GM12801 (cell line): ENCODE measurements around the gene CD81.

Experiments
- TF ChIP-seq, protein P1 (sequence below): IDR thresholded peaks from one replicate; pipeline ENCODE4 v1.5.1; 2011; ENCODE audit warnings: control low read depth; ENCODE audit not compliant: insufficient read length; ENCODE audit errors: extremely low read depth

The CD81 gene

DNA sequence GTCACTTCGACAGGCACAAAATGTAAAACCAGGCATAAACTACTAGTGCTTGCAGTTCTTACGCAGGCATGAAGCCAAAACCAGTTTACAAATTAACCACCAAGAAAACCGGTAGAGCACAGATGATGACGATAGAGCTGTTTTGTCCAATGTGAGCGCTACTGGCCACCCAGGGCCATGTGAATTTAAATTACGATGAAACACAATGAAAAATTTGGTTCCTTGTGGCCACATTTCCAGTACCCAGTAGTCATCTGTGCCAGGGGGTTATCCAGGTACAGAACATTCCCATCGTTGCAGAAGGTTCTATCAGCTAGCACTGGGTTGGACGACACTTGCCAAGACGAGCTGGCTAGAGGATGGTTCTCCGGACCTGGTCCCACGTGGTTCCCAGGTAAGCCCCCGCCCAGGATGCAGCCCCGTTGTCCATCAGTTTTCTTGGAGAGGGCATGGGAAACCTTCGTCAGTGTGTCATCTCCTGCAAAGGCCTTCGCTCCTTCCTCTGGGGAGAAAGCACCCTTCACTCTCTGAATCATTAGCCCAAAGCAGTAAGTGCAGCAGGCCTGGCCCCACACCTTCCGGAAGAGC is 1.1 kb upstream of the CD81 start:
- TF ChIP-seq, protein P1, sequence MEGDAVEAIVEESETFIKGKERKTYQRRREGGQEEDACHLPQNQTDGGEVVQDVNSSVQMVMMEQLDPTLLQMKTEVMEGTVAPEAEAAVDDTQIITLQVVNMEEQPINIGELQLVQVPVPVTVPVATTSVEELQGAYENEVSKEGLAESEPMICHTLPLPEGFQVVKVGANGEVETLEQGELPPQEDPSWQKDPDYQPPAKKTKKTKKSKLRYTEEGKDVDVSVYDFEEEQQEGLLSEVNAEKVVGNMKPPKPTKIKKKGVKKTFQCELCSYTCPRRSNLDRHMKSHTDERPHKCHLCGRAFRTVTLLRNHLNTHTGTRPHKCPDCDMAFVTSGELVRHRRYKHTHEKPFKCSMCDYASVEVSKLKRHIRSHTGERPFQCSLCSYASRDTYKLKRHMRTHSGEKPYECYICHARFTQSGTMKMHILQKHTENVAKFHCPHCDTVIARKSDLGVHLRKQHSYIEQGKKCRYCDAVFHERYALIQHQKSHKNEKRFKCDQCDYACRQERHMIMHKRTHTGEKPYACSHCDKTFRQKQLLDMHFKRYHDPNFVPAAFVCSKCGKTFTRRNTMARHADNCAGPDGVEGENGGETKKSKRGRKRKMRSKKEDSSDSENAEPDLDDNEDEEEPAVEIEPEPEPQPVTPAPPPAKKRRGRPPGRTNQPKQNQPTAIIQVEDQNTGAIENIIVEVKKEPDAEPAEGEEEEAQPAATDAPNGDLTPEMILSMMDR = no peak

DNA sequence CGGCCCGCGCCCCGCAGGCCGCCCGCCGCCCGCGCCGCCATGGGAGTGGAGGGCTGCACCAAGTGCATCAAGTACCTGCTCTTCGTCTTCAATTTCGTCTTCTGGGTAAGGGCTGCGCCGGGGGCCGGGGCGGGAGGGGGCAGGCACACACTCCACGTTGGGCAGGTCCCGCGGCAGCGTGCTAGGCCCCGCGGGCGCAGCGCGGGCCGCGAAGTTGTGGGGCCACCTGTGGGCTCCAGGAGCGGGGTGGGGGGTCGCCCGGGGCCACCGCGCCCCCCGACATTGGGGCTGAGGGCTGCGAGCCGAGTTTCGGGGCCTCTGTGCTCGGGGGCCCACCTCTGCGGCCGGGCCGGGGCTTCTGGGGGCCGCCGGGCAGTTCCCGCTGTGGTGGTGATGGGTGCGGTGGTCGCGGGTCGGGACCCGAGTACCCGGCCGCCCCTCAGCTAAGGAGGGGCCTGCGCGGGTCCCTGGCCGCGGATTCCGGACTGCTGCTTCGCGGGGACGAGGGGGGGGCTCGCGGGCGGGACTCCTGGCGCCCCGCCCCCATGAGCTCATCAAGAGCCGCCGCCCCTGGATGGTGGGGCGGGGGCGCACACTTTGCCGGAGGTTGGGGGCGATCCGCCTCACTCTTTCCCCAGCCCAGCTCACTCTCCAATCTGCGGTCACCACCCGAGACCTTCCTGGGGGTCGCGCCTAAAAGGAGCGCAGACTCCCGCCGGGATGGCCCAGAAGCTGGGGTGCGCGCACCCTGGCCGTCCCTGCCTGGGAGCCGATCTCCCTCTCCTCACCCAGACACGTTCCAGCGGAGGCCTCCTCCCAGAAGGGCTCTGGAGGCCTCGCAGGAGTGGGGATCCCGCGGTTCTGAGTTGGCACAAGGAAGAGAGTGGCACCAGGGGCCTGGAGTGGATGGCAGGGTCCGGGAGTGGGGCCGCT is 667 bp downstream of the CD81 start:
- TF ChIP-seq, protein P1 = no peak

GRCh38 chr11:2378527-2379210 is 1.6 kb downstream of the CD81 start:
- TF ChIP-seq, protein P1 = no peak

DNA sequence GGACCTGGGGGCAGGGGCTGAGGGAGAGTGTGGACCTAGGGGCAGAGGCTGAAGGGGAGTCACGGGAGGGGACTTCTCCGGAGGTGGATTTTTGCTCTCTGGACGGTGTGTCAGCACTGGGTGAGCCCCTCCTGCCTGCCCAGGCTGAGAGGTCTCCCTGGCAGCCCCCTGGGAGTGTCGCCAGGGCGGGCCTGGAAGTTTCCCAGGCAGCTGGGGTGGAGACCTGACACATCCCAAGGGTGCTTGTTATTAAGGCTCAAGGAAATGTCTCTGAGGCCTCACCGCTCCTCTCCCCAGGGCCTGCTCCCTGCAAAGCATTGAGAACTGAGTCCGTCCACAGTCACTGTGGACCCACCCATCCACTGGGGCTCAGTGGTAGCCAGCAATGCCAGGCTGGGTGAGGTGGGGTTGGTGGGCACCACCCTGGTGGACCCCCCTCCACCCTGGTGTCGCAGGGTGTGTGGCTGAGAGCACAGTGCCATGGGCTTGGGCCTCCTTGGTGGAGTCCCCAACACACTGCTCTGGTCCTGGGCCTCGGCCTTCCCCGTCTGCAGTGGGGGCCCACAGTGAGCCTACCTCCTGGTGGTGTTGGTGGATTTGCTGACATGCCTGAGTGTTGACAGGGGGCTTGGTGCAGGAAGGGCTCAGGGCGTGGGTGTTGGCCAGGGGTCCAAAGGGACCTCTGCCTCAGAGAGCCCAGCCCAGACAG is 2.5 kb downstream of the CD81 start:
- TF ChIP-seq, protein P1 = no peak

- TF ChIP-seq, protein P1 = no peak
Observed at GRCh38 chr11:2380396-2380795, 3.3 kb downstream of the CD81 start.

DNA sequence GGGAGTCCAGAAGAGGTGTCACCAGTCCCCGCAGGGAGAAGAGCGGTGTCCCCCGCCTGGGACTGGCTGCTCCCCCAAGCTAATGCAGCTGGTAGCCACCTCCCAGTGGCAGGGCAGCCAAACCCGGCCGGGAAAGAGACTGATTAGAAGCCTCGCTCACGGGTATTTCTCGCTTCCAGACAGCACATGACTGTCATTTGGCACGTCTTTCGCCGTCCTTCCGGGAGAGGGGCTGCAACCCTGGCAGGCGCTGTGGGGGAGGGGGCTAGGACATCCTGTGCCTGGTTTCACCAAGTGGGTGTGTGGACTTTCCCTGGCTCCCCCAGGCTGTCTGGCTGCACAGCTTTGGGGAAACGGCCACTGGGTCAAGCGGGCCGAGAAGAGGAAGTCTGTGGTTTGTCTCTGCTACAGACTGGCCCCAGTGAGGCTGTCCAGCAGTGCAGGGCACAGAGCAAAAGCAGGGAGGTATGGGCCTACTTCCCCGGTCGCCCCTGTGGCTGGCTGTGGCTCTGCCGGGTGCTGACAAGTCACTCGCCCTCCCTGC is 3.8 kb downstream of the CD81 start:
- TF ChIP-seq, protein P1 = no peak
